ENCODE results near the gene UBE2J2.
"Not testable (repeated sequence)": the region's sequence is repeated elsewhere in the genome, so short reads cannot be mapped to it uniquely, and the experiment has no call there.

UBE2J2 gene

DNA sequence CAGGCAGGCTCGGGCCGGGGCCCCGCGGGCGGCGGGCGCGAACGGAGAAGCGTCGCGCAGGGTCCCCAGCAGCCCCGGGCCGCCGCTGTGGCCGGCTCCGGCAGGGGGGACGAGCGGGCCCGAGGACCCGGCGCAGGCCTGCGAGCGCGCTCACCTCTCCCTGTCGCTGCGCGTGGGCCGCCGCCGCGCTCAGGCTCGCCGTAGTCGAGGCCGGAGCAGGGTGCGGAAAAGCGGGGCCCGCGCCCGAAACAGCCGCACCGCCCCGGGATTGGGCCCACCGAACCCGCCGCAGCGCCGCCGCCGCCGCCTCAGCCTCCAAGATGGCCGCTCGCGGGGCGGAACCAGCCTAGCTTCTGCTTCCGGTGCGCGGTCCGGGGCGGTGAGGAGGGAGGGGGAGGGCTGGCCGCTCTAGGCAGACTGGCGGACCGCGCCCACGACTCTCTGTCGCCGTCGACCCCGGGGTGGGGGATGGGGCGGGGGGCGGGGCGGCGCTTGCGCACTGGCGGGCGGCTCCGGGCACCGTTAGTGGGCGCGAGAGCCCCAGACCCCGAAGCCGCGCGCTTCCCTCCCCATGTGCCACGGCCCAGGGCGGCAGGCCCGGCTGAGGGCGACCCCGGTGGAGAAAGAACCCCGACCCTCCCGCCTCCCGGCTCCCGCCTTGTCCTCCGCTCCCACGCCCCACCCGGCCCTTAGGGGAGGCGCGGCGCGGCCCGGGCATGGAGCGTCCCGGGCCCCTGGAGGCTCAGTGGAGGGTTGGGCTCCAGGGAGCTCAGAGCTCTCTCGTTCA is at the start of gene UBE2J2:
Gene UBE2J2 (minus strand): TSS at position 343 of the 787 bp plus-strand sequence. CDS start 5,862 bp downstream, outside the sequence.
- peak; percentile 88 for DNase-seq

DNA sequence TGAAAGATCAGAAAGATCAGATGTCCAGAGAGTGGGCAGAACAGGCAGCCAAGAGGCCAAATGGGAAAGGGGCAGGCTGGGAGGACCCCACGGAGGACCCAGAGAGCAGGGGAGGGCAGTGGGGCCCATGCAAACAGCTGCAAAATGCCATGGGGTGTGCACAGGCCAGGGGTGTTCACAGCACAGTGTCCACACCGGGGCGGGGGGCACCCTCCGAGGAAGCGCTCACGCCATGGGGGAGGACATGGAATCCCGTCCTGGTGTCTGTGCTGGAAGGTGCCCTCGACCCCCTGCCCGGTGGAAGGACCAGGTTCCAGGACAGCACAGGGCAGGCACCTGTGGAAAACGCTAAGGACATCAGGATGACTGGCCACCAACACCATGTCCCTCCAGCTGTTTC is 49.3 kb upstream of the UBE2J2 start:
- no peak for DNase-seq

DNA sequence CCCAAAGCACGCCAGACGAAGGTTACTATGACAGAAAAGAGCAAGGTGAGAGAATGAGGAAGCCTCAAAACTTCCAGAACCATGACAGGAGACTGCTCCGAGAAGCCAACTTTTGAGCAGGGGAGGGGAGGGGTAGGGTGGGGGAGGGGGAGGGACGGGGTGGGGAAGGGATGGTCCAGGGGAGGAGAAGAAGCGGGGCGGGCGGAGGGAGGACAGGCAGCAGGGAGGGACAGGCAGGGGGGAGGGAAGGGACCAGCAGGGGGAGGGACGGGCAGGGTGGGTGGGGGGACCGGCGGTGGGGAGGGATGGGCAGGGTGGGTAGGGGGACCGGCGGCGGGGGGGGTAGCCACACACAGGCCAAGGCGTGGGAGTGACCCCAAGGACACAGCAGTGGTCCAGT is 48.8 kb upstream of the UBE2J2 start:
- no peak for DNase-seq

DNA sequence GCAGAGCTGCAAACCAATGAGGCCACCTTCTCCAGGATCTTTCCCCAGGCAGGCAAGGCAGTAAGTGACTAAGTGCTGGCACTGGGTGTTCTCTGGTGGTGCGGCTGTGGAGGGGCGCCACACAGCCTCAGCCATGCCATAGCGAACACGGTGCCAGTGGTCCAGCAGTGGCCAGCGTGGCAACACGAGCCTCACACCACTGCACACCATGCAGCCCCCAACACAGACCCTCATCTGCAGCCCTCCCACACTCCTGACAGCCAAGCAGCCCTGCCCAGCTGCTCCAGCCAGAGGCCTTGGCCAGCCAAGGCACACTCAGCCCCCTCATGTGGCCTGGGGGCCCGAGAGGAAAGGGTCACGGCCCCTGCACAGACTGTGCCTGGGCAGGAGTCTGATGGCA is 47.8 kb upstream of the UBE2J2 start:
- no peak for DNase-seq

DNA sequence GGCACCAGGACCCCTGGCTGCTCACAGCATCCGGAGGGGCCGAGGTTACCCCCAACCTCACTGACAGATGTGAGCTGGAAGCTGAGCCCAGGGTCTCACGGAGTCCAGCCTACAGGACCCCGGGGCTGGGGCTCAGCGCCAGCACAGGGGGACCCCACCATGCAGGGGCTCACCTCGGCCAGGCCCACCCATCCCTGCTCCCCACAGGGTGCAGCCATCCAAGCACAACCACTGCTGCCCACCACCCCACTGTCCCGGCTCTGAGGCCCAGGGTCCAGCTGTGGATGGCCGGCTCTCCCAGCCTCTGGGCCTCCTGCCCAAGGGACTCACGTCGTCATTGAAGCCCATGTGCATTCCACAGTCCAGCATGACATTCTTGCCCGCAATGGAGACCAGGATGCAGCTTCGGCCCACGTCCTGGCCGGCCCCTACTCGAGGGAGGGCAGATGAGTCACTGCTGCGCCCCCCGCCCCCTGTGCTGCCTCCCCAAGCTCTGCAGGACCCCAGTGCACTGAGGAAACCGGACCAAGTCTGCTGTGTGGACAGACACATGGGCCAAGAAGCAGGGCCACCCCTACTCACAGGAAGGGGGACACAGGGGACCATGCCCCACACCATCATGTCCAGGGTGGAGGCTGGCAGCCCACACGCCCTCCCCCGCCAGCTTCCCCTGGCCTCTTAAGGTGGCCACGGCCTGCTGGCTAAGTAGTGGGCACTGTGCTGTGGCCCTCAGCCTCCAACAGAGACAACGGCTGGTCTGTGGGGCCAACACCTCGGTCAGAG is 47.2 kb upstream of the UBE2J2 start:
- DNase-seq: no peak

DNA sequence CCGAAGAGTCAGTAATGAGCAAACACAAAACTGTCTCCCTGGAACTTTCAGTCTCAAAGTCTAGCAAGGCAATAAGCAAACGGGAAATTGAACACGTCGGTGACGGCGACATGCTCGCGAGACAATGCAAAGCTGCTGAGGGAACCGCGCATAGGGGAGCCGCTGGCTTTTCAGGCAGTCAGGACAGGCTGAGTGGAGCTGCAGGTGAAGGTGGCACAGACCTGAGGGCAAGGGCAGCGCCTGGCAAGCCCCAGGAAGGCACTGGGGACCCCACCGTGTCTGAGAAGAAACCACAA is 45.9 kb upstream of the UBE2J2 start:
- DNase-seq: no peak

DNA sequence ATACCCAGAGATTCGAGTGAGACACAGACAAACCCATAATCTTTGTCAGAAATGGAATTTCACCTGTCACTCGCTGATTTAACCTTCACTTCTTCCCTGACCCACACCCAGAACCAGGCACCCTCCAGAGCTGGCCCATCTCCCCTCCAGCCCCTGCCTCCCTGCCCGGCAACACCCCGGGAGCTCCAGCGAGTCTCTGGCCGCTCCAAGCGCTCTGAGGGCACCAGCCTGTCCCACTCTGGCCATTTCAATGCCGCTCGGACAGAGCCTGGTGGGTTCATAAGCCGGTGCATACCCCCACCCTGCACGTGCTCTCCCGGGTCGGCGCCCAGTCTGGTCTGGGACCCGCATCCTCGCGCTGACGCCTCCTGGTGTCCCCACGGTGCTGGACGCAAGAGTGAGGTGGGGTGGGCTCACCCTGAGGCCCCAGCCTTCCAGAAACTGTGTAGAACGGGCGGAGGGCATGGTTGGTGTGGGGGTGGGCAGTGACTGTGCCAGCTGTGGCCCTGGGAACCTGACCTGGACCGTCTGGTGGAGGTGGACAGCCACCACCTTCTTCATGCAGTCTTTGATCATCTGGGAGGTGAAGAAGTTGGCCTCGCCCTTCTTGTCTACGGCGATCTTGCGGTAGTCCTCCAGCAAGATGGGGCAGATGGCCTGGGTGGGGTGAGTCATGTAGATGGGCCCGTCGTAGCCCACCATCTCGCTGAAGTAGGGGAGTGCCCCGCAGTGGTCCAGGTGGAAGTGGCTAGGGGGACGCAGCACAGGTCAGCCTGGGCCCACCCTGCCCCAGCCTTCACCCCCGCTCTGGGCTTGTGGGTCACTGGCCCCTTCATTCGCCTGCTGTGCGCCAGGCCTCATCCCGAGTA is 45.4 kb upstream of the UBE2J2 start:
- no peak for DNase-seq

DNA sequence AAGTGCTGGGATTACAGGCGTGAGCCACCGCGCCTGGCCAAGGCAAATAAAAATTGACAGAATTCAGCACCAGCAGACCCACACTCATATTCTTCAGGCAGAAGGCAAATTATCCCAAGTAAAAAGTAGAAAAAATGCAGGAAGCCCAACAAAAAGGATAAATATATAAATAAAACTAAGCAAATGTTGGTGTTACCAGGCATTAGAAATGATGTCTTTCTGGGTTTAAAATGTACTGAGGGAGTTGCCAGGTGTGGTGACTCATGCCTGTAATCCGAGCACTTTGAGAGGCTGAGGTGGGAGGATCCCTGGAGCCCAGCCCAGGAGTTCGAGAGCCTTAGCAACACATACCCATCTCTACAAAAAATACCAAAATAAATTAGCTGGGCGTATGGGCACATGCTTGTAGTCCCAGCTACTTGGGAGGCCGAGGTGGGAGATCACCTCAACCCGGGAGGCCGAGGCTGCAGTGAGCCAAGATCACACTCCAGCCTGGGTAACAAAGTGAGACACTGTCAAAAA is 44.5 kb upstream of the UBE2J2 start:
- no peak for DNase-seq

DNA sequence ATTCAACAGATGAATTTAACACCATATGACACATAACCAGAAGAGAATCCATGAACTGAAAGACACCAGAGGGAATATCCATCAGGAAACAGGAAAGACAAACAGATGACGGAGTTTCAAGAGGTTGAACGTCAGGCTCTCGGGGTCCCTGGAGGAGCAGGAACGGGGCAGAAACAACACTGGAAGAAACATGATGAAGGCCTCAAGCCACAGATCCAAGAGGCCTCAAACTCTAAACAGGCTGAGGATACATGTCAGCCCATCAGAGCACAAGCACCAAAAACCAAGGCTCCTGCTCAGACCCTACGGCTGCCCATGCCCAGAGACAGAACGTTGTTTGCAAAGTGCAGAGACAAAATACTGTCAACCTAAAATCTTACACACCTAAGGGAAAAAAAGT is 43.8 kb upstream of the UBE2J2 start:
- no peak for DNase-seq

DNA sequence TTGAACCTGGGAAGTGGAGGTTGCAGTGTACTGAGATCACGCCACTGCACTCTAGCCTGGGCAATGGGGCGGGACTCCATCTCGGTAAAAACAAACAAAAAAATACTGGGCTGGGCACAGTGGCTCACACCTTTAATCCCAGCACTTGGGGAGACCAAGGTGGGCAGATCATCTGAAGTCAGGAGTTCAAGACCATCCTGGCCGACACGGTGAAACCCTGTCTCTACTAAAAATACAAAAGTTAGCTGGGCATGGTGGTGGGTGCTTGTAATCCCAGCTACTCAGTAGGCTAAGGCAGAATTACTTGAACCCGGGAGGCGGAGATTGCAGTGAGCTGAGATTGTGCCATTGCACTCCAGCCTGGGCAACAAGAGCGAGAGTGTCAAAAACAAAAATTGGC is 42.5 kb upstream of the UBE2J2 start:
- DNase-seq: not testable (repeated sequence)

DNA sequence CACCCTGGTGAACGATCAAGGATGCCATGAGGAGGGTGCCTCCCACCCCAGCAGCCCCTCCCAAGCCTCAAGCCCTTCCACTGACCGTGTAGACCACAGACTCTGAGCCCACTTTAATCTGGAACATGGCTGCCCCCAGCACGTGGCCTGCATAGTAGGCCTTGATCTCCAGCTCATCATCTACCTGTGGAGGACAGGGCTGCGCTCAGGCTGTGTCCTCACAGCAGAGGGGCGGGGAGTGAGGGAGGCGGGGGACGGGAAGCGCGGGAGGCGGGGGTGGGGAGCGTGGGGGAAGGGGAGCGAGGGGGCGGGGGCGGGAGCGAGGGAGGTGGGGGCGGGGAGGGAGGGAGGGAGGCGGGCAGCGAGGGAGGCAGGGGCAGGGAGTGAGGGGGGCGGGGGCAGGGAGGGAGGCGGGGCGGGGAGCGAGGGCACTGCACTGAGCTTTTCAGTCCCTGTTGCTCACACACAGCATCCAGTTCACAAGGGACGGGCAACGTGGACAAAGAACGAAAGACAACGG is 41.8 kb upstream of the UBE2J2 start:
- no peak for DNase-seq

DNA sequence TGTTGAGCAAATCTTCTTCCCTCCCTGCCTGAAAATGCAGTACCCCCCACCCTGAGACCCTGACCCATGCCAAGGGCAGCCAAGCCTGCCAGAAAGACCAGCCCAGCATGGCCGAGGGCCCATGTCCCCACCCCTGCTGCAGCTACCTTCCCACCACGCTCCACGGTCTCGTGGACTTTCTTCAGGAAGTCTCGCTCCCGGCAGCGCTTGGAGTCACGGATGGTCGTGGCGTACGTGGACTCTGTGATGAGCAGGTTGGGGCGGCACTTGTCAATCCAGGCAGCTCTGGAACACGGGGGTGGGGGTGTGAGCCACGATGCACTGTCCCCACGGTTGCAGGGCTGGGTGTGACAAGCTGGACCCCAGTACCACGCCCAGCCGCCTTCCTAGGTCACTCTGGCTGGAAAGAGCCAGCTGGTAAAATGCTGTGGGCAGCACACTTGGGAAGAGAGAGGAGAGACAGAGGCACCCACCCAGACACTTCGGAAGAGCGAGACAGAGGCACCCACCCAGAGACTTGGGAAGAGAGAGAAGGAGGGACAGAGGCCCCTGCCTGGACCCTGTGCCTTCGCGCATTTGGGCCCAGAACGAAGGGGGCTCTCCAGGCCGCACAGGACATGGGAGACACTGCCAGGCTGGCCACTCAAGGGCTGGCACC is 41.2 kb upstream of the UBE2J2 start:
- DNase-seq: no peak

DNA sequence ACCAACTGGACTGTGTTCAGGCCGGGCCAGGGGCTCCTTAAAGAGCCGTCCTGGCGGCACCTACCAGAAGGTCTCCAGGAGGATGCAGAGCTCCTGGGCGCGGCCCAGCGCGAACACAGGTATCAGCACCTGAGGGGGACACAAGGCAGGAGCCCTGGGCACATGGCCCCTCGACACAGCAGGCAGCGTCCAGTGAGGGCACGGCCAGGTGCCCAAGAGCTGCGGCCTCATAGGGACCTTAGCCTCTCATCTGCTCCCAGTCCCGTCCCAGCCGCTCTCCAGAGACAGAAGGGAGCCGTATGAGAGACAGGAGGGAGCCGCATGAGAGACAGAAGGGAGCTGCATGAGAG is 40.6 kb upstream of the UBE2J2 start:
- DNase-seq: no peak

DNA sequence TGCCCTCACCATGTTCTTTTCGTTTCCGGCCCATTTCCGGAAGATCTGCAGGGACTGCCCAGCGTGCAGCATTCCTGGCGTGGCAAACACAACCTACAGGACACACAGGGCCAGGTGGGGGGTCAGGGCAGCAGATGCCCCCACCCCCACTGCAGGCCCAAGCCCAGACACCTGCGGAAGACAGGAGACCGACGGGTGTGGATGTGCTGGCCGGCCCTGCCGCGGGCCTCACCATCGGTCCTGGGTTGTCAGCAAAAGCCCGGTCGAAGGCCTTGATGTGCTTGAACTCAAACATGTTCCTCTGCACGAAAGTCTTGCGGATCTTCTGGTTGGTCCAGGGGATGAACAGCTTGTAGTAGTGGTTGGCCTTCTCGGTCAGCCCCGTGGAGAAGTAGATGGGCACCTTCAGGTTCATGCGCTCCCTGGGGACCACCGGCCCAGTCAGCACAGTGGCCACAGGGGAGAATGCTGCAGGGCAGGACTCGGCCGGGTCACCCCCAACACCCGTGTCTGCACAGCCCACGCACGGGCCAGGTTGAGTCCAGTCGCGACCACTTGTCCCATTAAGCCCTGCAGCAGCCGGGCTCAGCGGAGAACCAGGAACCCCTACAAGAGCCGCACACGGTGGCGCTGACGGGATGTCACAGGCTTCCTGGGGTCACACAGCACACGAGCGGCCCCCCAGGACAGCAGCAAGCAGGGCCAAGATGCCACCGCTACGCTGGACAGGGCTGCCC is 40.0 kb upstream of the UBE2J2 start:
- DNase-seq: no peak

DNA sequence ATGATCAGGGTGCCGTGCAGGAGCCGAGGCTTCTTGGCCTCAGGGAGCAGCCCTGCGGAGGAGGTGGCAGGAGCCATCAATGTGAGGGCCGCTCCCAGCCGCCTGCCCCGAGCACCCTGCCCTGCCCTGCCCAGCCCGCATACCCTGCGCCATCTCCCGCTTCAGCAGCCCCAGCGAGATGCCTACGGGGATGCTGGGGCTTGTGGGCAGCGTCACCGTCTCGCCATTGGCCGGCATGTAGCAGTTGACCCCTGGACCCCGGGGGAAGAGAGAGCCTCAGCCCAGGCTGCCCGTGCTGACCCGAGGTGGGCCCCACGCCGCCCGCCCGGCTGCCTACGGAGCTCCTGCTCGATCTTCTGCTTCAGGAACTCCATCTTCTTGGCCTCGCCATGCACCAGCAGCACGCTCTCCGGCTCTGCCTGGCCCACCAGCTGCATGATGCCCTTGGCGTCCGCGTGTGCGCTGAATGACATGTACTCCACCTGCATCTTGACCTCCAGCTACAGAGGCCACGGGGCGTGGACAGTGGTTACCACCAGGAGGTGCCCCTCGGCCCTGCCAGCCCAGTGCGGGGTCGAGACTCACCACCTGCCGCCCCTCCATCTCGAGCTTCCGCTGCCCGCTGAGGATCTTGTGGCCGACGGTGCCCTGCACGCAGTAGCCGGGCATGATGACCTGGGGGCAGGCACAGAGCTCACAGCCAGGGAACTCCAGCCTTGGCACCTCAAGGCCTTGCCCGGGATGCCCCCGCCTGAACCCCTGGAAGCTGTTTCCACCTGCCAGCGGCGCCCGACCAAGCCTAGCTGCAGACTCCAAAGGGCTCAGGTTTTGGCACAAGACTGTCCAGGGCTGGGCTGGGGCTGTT is 39.0 kb upstream of the UBE2J2 start:
- no peak for DNase-seq

DNA sequence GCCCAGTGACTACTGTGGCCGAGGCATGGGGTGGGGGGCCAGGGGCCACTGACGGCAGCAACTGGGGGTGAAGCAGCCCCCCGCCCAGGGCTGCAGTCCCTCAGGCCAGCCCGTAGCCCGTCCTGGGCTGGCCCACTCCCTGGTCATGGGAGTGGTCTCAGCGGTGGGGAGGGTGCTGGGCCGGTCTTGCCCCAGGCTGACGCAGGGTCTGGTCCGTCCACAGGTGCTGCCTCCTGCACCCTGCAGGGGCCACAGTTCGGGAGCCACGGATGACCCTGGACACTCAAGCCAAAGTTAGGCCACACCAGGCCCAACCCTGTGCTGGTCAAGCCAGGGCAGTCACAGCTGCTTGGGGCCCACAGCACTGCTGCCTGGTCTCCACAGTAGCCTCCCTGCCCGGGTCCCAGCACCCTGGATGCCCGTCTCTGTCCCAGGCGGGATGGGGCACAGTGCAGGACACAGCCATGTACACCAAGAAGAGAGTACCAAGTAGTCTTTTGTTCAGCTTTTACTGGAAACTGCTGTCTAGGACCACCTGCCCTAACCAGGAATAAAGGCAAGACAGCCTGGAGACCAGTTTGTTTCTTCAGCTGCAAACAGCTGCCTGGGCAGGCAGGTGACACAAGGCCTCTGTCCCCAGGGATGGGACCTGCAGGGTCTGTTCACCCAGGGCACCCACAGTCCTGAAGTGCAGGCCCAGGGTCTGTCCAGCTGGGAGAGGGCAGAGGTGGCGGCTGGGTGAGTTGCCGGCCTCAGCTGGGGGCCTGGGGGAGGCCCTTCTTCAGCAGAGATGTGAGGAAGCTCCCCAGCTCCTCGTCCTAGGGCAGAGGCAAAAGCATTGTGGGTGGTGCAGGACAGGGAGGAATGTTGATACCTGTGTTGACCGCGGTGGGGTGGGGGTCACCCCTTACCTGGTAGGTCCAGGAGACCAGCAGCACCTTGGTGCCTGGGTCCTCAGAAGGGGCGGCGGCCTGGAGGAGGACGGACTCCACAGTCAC is 37.8 kb upstream of the UBE2J2 start:
- DNase-seq: no peak

DNA sequence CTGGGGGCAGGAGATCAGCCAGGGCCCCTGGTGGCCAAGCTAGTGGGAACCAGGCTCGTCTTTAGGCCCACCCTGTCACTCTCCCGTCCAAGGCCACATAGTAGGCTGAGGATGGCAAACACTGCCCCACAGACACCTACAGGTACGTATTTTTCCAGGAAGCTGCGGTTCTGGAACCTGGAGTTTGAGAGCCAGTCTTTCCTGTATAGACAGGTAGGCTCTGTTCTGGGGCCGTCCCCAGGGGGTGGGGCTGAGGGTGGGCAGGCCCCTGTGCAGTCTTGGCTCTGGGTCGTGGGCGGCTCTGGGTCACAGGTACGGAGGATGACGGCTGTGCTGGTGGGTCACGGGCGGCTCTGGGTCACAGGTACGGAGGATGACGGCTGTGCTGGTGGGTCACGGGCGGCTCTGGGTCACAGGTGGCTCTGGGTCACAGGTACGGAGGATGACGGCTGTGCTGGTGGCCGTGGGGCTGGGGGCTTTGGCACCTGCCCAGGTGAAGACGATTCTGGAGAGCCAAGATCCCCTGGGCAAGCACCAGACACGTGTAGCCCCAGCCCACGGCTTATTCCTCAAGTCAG is 36.9 kb upstream of the UBE2J2 start:
- DNase-seq: no peak

DNA sequence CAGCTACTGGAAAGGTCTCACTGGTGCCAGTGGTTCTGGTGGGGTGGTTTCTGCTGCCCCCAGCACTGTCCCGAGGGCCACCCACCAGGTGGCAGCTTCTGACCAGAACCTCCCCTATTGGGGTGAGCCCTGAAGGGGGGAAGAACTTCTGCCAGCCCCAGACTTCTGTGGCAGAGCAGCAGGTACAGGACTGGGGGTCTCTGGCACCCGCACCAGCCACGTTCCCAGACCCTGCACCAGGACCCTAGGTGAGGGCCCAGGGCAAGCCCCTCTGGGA is 36.4 kb upstream of the UBE2J2 start:
- no peak for DNase-seq
